ENCODE data around the gene TINAGL1. TPM values are rescaled to one million over a fixed set of nuclear protein-coding genes. Genes with fewer than 3 reads are reported as not detected.

Gene TINAGL1
- total and polyA plus RNA-seq, 2 of the 13 experiments (the other 11 are each of a cell fraction or from before 2014, with no cell fraction given), result 24.7 to 76.8 TPM

DNA sequence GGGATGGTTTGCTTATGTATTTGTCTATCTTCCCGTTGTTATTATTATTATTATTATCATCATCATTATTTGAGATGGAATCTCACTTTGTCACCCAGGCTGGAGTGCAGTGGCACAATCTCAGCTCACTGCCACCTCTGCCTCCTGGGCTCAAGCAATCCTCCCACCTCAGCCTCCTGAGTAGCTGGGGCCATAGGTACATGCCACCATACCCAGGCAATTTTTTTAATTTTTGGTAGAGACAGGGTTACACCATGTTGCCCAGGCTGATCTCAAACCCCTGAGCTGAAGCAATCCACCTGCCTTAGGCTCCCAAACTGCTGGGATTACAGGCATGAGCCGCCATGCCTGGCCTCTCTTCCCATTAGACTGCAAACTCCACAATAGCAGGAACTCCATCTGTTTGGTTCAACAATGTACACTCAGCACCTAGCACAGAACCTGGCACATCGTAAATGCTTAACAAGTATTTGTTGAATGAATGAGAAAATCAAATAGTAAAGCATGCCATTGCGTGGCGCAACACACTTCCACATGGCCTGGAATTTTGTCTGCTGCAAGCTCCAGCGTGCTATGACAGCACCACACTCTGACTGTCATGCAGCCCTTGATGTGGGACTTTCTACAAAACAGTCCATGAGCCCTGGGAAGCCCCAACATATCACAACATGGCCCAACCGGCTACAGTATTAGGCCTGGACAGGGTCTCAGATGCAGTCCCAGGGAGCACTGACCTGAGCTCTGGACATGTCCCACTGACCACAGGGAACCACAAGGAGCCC is 3.8 kb upstream of the TINAGL1 start (continued):
- TF ChIP-seq DZIP1 (CRISPR knock-in tag; IDR thresholded peaks at IDR 0.05) (no peak), ZNF460 (CRISPR knock-in tag; IDR thresholded peaks at IDR 0.05; ENCODE audit: borderline replicate concordance) (no peak), ZMYM3 (CRISPR knock-in tag; IDR thresholded peaks at IDR 0.05) (peak; percentile 88), KAT7 (CRISPR knock-in tag; IDR thresholded peaks at IDR 0.05; ENCODE audit: borderline replicate concordance) (no peak), JDP2 (CRISPR knock-in tag; IDR thresholded peaks at IDR 0.05; ENCODE audit: borderline replicate concordance) (no peak), ONECUT2 (CRISPR knock-in tag; IDR thresholded peaks at IDR 0.05) (no peak), ZNF468 (CRISPR knock-in tag; IDR thresholded peaks at IDR 0.05) (no peak), HNRNPH1 (optimal IDR thresholded peaks at IDR 0.05; ENCODE audit: low read depth, low read length) (no peak), ARID2 (CRISPR knock-in tag; IDR thresholded peaks at IDR 0.05; ENCODE audit: borderline replicate concordance) (no peak), ZNF547 (CRISPR knock-in tag; IDR thresholded peaks at IDR 0.05) (no peak), ZBTB1 (CRISPR knock-in tag; IDR thresholded peaks at IDR 0.05; ENCODE audit: borderline replicate concordance) (no peak), ZBTB20 (CRISPR knock-in tag; IDR thresholded peaks at IDR 0.05; ENCODE audit: borderline replicate concordance, low read depth) (peak; percentile 71; the same call in 1 of the 2 replicates), ZNF616 (CRISPR knock-in tag; IDR thresholded peaks at IDR 0.05; ENCODE audit: low read depth) (no peak), HIVEP1 (CRISPR knock-in tag; IDR thresholded peaks at IDR 0.05) (no peak), SAP130 (CRISPR knock-in tag; IDR thresholded peaks at IDR 0.05; ENCODE audit: low read depth) (peak; percentile 93), RARA (CRISPR knock-in tag; IDR thresholded peaks at IDR 0.05) (peak; percentile 52), TEAD3 (CRISPR knock-in tag; optimal IDR thresholded peaks at IDR 0.05; ENCODE audit: borderline replicate concordance) (peak; percentile 96), SNAPC4 (CRISPR knock-in tag; IDR thresholded peaks at IDR 0.05) (no peak), ZNF790 (CRISPR knock-in tag; IDR thresholded peaks at IDR 0.05; ENCODE audit: borderline replicate concordance) (no peak), ZNF704 (CRISPR knock-in tag; IDR thresholded peaks at IDR 0.05; ENCODE audit: borderline replicate concordance) (no peak), ZNF773 (CRISPR knock-in tag; IDR thresholded peaks at IDR 0.05; ENCODE audit: borderline replicate concordance) (no peak), ZNF205 (CRISPR knock-in tag; IDR thresholded peaks at IDR 0.05) (no peak)

Data from HepG2 (cell line).